ENCODE results near the gene THG1L. TPM values are rescaled to one million over a fixed set of nuclear protein-coding genes. Genes with fewer than 3 reads are reported as not detected.

Gene THG1L
- total RNA-seq, 1 experiment from 2014 or later: 12.9 TPM

DNA sequence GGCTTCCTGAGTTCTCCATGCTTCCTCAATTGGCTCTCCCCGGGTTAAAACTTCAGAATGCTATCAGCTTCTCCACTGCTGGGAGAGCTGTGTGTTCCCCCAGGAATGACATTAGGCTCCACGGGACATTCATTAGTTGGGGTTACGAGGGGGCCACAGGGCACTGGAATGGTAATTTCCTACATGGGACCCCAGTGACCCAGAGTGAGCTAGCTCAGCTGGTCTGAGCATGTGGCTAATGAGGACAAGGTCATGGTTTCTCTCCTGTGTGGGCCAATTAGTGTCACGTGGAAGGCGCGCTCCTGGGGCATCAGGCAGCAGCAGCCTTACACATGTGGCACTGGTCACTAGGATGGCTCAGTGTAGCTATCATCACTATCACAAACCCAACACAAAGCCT lies 33.3 kb downstream of the THG1L start:
- Histone ChIP-seq H2AFZ (ENCODE audit: low read length) (no peak overlapping the region), H3K27ac (ENCODE audit: insufficient read length, low read depth, low read length) (no peak overlapping the region), H3K4me2 (ENCODE audit: insufficient read depth, insufficient read length, low read length) (no peak overlapping the region), H3K23ac (ENCODE audit: insufficient read length, low read depth, low read length) (no peak overlapping the region), H2BK120ac (ENCODE audit: low read depth, low read length, poor library complexity, severe bottlenecking) (no peak overlapping the region), H3K18ac (ENCODE audit: insufficient read length, low read depth, low read length) (no peak overlapping the region), H3K79me1 (ENCODE audit: insufficient read depth, low read depth, low read length, poor library complexity, severe bottlenecking) (no peaks in the 10 kb centered on the region), H4K20me1 (ENCODE audit: control insufficient read depth, insufficient read depth, insufficient read length) (no peaks in the 10 kb centered on the region), H3K9me3 (ENCODE audit: control insufficient read depth, low read depth, low read length) (no peaks in the 10 kb centered on the region), H3K4me1 (ENCODE audit: insufficient read depth, low read length) (no peaks in the 10 kb centered on the region), H2BK12ac (ENCODE audit: insufficient read length, low read depth, low read length) (no peak overlapping the region), H3K23me2 (ENCODE audit: insufficient read length, low read depth, low read length, poor library complexity, severe bottlenecking) (no peaks in the 10 kb centered on the region), H4K8ac (replicated peaks; ENCODE audit: insufficient read length, low read depth, low read length) (no peak overlapping the region), H3K9ac (ENCODE audit: extremely low read depth, insufficient read length, low read length) (no peak overlapping the region), H2BK15ac (ENCODE audit: low read depth, low read length) (no peak overlapping the region), H2AK5ac (ENCODE audit: insufficient read length, low read length) (no peak overlapping the region), H2BK5ac (ENCODE audit: insufficient read length, low read length) (no peak overlapping the region), H4K91ac (ENCODE audit: insufficient read length, low read depth, low read length) (no peak overlapping the region), H2BK20ac (ENCODE audit: low read depth, low read length, poor library complexity, severe bottlenecking) (no peak overlapping the region), H3T11ph (ENCODE audit: low read length) (no peak overlapping the region), H3K56ac (ENCODE audit: insufficient read length, low read depth, low read length) (no peak overlapping the region), H3K79me2 (ENCODE audit: insufficient read depth, low read length) (no peaks in the 10 kb centered on the region), H3K4ac (ENCODE audit: low read depth, low read length) (no peak overlapping the region), H3K14ac (ENCODE audit: insufficient read depth, low read length) (no peak overlapping the region; the same call in 1 of the 2 replicates), H3K27me3 (ENCODE audit: insufficient read depth, low read length) (no peaks in the 10 kb centered on the region), H4K5ac (ENCODE audit: insufficient read length, low read depth, low read length) (no peak overlapping the region)
- Mint-ChIP-seq H3K9me3 (no peaks in the 10 kb centered on the region), H3K27me3 (ENCODE audit: low read depth) (no peaks in the 10 kb centered on the region), H3K27ac (no peak overlapping the region), H3K4me3 (no peak overlapping the region), H3K36me3 (ENCODE audit: insufficient read depth in 1 of 3, low read depth in 3 of 3) (no peaks in the 10 kb centered on the region), H3K4me1 (0 out of 4 replicates have a peak, but pooled peaks cover 0 to 4% of the 10 kb centered on the region in 2 experiments)
- no CpG with 5 or more reads among the region's 6 CpGs for WGBS (ENCODE audit: extremely low coverage, insufficient read length, low lambda C conversion rate)
- DNase-seq: no peak
- TF ChIP-seq, protein P1, sequence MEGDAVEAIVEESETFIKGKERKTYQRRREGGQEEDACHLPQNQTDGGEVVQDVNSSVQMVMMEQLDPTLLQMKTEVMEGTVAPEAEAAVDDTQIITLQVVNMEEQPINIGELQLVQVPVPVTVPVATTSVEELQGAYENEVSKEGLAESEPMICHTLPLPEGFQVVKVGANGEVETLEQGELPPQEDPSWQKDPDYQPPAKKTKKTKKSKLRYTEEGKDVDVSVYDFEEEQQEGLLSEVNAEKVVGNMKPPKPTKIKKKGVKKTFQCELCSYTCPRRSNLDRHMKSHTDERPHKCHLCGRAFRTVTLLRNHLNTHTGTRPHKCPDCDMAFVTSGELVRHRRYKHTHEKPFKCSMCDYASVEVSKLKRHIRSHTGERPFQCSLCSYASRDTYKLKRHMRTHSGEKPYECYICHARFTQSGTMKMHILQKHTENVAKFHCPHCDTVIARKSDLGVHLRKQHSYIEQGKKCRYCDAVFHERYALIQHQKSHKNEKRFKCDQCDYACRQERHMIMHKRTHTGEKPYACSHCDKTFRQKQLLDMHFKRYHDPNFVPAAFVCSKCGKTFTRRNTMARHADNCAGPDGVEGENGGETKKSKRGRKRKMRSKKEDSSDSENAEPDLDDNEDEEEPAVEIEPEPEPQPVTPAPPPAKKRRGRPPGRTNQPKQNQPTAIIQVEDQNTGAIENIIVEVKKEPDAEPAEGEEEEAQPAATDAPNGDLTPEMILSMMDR (conservative IDR thresholded peaks at IDR 0.05): no peak
